AG08395 (cell line): ENCODE measurements around the gene CEP250.

Experiments used
- DNase-seq: peaks from one replicate; pipeline ENCODE4 v3.0.0; 2012; ENCODE audit warnings: mixed read lengths, low spot score

Gene CEP250

GRCh38 chr20:35564905-35565304 lies 109.5 kb downstream of the CEP250 start:
- no peak for DNase-seq

- DNase-seq: no peak
Observed at GRCh38 chr20:35568645-35569044, 113.2 kb downstream of the CEP250 start.
